DOHH2 (cell line): ENCODE measurements around the gene SPATA18.

Experiments used
- H3F3A ChIP-seq: fragments of 200-600 bp; sonication (generic), shearing (Covaris generic); 2 replicates; pipeline ENCODE4 v1.6.0; 2016; ENCODE audit warnings: antibody characterized with exemption, mild to moderate bottlenecking; ENCODE audit not compliant: control insufficient read depth, insufficient read depth
- H3K27ac ChIP-seq: fragments of 200-600 bp; sonication (generic); 2 replicates; pipeline ENCODE4 v1.5.1; 2014; ENCODE audit warnings: low read depth, mild to moderate bottlenecking, low read length, moderate library complexity
- H3K27me3 ChIP-seq: fragments of 200-600 bp; sonication (generic); 2 replicates; pipeline ENCODE4 v1.6.1; 2014; ENCODE audit warnings: mild to moderate bottlenecking, low read length, mixed read lengths; ENCODE audit not compliant: control insufficient read depth
- H3K36me3 ChIP-seq: fragments of 200-600 bp; sonication (generic); 2 replicates; pipeline ENCODE4 v1.6.1; 2014; ENCODE audit warnings: mild to moderate bottlenecking, low read length, moderate library complexity, mixed read lengths; ENCODE audit not compliant: control insufficient read depth
- H3K4me1 ChIP-seq: fragments of 200-600 bp; sonication (generic); 2 replicates; pipeline ENCODE4 v1.6.1; 2014; ENCODE audit warnings: mild to moderate bottlenecking, low read length, mixed read lengths; ENCODE audit not compliant: control insufficient read depth
- H3K4me2 ChIP-seq: fragments of 200-600 bp; sonication (generic); 2 replicates; pipeline ENCODE4 v1.6.0; 2014; ENCODE audit warnings: mild to moderate bottlenecking, low read length, moderate library complexity
- H3K4me3 ChIP-seq: fragments of 200-600 bp; sonication (generic); 2 replicates; pipeline ENCODE4 v1.5.1; 2014; ENCODE audit warnings: mild to moderate bottlenecking, low read length, mixed read lengths
- H3K79me2 ChIP-seq: fragments of 200-600 bp; sonication (generic); 2 replicates; pipeline ENCODE4 v1.6.1; 2014; ENCODE audit warnings: mild to moderate bottlenecking, low read length, mixed read lengths; ENCODE audit not compliant: control insufficient read depth
- H3K9me2 ChIP-seq: fragments of 200-600 bp; sonication (generic); replicated peaks from 2 replicates; pipeline ENCODE4 v1.6.1; 2014; ENCODE audit warnings: mild to moderate bottlenecking, low read length, mixed read lengths; ENCODE audit not compliant: control insufficient read depth
- H3K9me3 ChIP-seq: fragments of 200-600 bp; sonication (generic); 2 replicates; pipeline ENCODE4 v1.6.1; 2014; ENCODE audit warnings: antibody characterized with exemption, low read length, mixed read lengths; ENCODE audit not compliant: control insufficient read depth, insufficient read depth
- H4K20me1 ChIP-seq: fragments of 200-600 bp; sonication (generic); 2 replicates; pipeline ENCODE4 v1.6.0; 2014; ENCODE audit warnings: low read depth, mild to moderate bottlenecking, antibody characterized with exemption, low read length, moderate library complexity; ENCODE audit not compliant: control insufficient read depth, insufficient read depth
- CTCF ChIP-seq: fragments of 200-600 bp; sonication (generic); IDR thresholded peaks from one replicate; pipeline ENCODE4 v1.5.1; 2014; ENCODE audit warnings: antibody characterized with exemption, mild to moderate bottlenecking, low read depth, low read length; ENCODE audit not compliant: poor library complexity, severe bottlenecking
- EZH2phosphoT487 ChIP-seq: fragments of 200-600 bp; sonication (generic); IDR thresholded peaks from 2 replicates; pipeline ENCODE4 v1.6.1; 2017; ENCODE audit warnings: borderline replicate concordance, mild to moderate bottlenecking, antibody characterized with exemption, low read length, moderate library complexity, mixed read lengths

SPATA18 gene

GRCh38 chr4:52071791-52072546 is 20.9 kb downstream of the SPATA18 start:
- Histone ChIP-seq H3F3A (no peaks in the 10 kb centered on the region), H3K4me1 (no peaks in the 10 kb centered on the region), H3K27me3 (no peaks in the 10 kb centered on the region), H3K9me3 (no peaks in the 10 kb centered on the region), H3K27ac (no peak overlapping the region), H3K4me3 (no peak overlapping the region), H4K20me1 (no peaks in the 10 kb centered on the region), H3K9me2 (no peaks in the 10 kb centered on the region), H3K79me2 (no peaks in the 10 kb centered on the region), H3K36me3 (no peaks in the 10 kb centered on the region), H3K4me2 (no peak overlapping the region)
- no peak for TF ChIP-seq EZH2phosphoT487
- TF ChIP-seq CTCF: no peak

- no peak overlapping the region for H3K4me3 ChIP-seq
- H3K9me3 ChIP-seq: no peaks in the 10 kb centered on the region
- no peaks in the 10 kb centered on the region for H3K79me2 ChIP-seq
- H3K4me1 ChIP-seq: no peaks in the 10 kb centered on the region
- H4K20me1 ChIP-seq: no peaks in the 10 kb centered on the region
- no peak overlapping the region for H3K4me2 ChIP-seq
- TF ChIP-seq CTCF: no peak
- H3F3A ChIP-seq: no peaks in the 10 kb centered on the region
- H3K9me2 ChIP-seq: no peaks in the 10 kb centered on the region
- H3K36me3 ChIP-seq: no peaks in the 10 kb centered on the region
- no peaks in the 10 kb centered on the region for H3K27me3 ChIP-seq
- H3K27ac ChIP-seq: no peak overlapping the region
These were observed 25.6 kb downstream of the SPATA18 start for GRCh38 chr4:52076731-52077130.

GRCh38 chr4:52079659-52080058 is 28.6 kb downstream of the SPATA18 start:
- TF ChIP-seq EZH2phosphoT487 (no peak), CTCF (no peak)
- H3K4me3 ChIP-seq: no peak overlapping the region
- no peaks in the 10 kb centered on the region for H3K9me3 ChIP-seq
- no peaks in the 10 kb centered on the region for H3K79me2 ChIP-seq
- no peaks in the 10 kb centered on the region for H3K9me2 ChIP-seq
- no peaks in the 10 kb centered on the region for H3K4me1 ChIP-seq
- no peak overlapping the region for H3K4me2 ChIP-seq
- no peaks in the 10 kb centered on the region for H4K20me1 ChIP-seq
- no peaks in the 10 kb centered on the region for H3F3A ChIP-seq
- no peaks in the 10 kb centered on the region for H3K36me3 ChIP-seq
- no peak overlapping the region for H3K27ac ChIP-seq
- no peaks in the 10 kb centered on the region for H3K27me3 ChIP-seq
